NCI-H1694 treated with DMSO at 0.1 percent for 48 hours (cell line): Measurements from ENCODE around the gene RAB23.

ENCODE experiments used
- DNase-seq: peaks from one replicate; lab custom pipeline; 2025; lab: John Stamatoyannopoulos, UW

Gene RAB23

DNA sequence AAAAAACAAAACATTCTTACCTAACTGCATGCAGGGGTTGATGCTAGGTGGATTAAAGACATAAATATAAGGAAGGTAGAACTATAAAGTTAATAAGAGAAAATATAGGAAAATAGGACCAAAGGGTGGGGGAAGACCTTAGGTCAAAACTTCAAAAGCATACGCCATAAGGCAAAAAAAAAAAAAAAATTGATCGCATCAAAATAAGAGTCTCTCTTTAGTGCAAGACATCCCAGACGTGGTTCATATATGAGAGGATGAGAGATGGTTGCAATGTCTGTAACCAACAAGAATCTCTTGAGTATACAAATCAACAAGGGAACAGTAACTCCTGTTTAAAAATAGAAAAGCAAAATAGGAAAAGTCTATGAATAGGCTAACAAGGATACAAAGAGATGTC is 41.5 kb downstream of the RAB23 start:
- DNase-seq, result no peak

DNA sequence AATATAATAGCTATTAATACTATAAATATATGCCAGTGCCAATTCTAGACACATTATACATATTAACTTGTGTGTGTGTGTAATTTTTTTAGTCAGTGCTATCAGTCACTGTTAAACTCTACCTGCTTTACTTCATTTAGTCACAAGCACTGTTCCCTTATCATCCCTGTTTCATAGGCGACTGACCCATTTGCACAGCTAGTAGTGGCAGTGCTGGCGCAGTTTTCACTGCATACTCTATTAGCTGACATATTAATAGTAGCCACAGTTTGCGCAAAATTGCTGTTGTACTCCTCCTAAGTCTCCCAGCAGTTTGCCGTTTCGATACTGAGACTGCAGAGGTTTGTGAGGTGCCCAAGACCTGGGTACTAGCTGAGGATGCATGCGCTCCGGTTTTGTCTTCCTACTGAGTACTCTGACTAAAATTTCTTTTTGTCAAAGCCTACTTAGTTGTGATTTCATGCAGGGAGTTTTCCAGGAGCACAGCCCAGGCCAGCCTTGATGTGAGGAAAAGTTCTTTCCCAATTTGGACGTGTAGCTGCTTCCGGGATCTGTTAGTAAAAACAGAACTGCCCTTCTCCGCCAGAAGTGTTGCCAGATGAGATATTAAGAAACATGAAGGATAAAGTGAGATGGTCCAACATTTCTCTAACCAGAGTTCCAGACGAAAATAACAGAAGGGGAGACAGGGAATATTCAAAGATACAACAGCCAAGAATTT is 44.4 kb downstream of the RAB23 start:
- DNase-seq, result no peak

DNA sequence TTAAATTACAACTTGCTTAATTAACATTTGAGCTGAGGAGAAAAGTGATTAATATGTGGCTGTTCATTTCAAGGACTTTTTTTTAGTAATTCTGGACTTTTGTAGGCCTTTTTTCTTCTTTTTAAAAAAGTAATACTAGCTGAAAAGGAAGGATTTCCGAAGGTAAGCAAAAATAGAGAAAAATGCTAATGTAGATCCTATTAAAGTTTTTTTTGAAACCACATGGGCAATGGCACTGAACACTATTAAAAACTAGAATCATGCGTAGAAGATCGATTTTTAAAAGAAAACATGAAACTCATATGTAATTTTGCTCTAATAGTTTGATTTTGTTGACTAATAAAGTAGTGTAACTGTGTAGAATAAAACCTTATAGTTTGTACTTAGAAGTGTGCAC is 47.6 kb downstream of the RAB23 start:
- DNase-seq, result no peak

DNA sequence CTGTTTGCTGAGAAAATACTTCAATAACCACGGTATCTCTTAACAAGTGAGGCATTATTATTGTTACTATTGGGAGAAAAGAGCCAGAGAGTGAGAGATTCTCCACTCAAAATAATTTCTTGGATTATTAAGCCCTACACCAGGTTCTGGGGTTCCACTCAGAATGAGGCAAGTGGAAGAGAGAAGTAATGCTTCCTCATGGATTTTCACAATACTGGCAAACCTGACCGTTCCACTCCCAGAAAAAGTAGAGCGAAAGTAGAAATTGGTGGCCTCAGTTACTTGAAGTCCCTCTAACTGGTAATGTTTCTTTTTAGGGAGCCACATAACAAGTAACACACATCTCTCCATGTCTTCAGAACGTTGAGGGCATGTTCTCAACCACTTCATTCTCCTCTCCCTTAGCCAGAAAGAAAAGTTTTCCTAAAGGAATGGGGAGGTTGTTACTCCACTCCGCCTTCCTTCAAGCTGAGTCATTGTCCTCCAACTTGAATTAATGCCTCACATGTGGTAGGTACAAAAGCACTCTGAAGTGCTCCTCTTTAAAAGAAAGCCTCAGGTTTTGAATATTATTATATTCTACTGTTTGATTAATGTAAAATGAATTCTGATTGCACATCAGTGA is 48.1 kb downstream of the RAB23 start:
- no peak for DNase-seq

DNA sequence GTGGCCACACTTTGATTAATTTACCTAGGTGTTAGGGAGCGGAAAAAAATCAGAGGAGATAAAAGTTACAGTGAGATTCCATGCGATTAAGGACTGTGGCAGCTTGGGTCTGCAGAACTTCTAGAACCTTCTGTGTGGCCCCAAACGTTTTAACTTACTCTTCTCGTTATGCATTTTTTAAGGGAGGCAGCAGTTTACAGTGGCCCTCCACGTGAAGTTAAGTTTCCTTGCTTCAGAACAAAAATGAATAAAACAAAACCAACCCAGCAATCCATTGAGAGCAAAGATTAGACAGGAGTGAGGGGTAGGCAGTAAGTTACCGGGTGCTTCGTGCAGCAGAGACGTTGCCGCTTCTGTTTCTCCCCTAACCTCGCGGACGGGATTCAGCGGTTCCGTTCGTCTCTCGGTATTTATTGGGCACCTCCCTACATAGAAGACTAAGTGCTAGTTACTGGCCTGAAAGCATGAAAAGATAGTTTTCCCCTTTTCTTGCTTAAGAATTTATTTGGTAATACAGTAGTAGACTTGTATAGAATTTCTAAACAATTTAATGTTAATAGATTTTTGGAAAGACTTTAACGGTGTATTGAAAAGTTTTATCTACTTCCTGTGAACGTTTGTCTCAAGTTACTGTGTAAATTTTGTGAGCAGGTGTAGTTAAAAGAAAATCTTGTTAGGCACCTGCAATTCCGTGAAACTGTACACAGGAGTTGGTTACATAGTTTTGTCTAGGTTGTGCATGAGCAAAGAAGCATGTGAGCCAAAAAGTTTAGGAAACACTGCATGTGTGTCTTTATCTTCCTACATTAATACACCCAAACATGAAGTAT is 48.8 kb downstream of the RAB23 start:
- no peak for DNase-seq

DNA sequence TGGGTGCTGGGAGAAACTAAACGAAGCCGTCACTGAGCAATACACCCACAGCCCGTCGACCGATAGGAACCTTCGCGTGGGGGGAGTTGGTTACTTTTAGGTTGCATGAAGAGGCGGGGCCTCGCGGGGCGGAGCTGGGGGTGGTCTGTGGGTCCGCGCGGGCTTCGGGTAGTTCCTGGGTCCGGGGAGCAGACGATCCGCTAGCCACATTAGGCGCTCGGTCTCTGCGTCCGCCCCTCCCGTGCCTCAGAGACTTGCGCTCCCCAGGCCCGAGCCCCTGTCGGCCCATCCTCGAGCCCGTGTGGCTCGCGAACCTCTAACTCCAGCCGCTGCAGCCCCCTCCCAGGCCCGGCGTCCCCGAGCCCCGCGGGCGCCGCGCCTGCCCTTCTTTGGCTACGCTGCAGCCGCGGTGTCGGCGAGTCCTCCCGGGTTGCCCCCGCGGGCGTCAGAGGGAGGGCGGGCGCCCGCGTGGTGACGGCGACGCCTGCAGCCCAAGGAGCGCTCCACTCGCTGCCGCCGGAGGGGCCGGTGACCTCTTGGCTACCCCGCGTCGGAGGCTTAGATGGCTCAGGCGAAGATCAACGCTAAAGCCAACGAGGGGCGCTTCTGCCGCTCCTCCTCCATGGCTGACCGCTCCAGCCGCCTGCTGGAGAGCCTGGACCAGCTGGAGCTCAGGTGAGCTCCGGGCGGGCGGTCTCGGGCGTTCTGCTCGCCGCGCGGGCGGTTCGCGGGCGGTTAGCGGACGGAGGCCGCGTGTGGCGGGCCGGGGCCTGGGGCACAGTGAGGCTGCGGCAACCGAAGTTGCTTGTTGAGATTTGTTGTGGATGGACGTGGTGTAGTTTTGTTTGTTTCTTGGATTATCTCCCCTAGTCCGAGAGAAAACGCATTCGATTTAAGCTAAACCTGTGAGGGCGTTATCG is 49.7 kb downstream of the RAB23 start, which contains the start of gene BAG2:
Gene BAG2 (plus strand): TSS at position 191 of the 920 bp plus-strand sequence. CDS start 372 bp downstream, at position 563.
- peak; percentile 68 for DNase-seq

DNA sequence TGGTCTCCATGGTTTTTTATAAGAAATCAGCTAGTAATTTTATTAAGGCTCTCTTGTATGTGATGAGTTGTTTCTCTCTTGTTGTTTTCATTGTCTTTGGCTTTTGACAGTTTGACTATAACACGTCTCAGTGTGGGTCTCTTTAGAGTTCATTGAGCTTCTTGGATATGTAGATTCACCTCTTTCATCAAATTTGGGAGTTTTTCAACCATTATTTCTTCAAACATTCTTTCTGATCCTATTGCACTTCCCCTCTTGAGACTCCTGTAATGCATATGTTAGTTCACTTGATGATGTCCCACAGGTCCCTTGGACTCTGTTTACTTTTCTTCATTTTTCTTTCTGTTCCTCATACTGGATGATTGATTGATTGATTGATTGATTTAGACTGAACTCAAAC is 57.0 kb downstream of the RAB23 start:
- no peak for DNase-seq

DNA sequence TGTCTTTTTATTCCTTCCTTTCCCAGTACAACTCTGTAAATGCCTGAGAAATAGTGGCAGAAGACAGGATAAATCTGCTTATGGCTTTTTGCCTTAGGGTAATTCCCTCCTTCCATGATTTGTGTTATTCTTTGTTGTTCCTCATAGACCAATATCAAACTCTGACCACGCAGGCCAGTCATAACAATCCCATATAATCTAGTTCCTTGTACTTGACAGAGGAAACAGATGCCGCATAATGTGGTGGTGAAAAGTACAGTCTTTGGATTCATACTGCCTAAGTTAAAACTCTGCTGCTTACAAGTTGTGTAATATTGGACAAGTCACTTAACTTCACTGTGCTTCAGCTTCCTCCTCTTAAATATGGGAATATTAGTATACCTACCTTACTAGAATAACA is 58.2 kb downstream of the RAB23 start:
- DNase-seq, result no peak

DNA sequence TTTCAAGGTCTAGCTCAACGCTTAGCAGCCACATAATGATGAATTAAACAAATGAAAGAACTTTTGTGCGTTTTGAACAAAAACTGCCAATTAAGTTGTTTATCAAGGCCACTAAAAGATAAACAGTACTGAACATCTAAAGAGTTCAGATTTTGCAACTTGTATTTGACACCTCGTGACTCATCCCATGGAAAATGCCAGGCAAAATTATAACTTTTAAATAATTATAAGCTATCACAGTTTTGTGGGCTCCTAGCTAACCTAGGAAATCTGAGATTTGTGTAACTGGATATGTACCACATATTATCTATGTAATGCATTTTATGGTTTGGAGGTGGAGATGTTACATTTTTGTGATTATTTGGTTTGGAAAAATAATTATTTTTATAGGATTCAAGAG is 59.6 kb downstream of the RAB23 start:
- DNase-seq, result no peak

DNA sequence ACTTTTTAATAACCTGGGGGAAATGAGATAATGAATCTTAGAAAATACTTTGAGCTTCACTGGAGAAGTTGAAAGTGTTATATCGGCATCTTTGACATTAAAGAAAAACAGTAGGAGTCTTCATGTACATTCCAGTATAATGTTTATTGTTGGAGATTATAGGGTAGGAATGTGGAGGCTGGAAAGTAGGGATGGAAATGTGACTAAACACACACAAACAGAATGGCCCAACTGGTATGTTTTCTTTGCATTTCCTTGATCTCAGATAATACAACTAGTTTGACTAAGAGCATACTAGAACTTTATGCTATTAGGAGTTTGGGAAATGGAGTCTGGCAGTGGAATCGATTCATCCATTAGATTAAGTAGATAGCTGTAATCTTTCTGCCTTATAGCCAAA is 60.1 kb downstream of the RAB23 start:
- no peak for DNase-seq

DNA sequence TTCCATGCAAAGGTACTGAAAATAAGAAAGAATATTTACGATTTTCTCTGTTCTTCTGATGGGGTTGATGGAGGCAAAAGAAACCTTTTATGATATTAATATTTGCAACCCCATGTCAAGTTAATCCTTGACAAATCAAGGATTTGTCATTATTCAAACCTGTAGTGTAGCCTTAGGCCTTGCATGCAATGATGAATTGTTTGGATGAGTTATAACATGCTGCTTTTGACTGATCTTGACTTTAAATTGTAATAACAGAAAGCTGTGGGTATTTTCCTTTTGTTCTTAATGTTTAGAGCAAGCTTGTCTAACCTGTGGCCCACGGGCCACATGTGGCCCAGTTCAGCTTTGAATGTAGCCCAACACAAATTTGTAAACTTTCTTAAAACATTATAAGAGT is 63.0 kb downstream of the RAB23 start:
- DNase-seq, result no peak

DNA sequence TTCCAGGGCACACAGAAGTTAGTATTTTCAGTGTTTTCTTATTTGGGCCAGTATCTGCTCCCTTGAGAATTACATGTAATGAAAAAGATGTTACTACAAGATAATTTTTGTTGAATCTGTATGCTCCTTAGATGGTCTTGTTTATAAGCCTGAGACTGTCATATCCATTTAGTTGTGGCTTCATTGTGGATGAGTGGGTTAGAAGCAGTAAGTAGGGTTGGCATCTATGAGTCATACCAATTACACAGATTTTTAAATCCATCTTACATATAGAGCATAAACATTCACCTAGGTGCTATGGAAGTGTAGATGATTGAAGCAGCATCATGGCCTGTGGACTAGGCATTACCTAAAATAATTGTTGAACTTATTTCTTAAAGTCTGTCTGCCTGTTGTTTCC is 63.4 kb downstream of the RAB23 start:
- DNase-seq, result no peak

DNA sequence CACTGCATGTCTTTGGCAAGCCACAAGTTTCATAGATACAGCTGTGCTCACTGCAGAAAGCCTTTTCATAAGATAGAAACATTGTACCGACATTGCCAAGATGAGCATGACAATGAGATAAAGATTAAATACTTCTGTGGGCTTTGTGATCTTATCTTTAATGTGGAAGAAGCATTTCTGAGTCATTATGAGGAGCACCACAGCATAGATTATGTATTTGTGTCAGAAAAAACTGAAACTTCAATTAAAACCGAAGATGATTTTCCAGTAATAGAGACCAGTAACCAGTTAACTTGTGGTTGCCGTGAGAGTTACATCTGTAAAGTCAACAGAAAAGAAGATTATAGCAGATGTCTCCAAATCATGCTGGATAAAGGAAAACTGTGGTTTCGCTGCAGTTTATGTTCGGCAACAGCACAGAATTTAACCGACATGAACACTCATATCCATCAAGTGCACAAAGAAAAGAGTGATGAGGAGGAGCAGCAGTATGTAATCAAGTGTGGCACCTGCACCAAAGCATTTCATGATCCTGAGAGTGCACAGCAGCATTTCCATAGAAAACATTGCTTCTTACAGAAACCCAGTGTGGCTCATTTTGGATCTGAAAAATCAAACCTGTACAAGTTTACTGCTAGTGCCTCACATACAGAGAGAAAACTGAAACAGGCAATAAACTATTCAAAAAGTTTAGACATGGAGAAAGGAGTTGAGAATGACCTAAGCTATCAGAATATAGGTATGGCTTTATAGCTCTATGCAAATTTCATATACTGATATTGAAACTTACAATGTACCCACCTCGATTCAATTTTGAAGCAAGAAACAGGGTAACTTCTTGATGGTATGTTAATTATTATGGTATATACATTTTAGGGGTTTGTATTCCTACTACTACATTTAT is 73.9 kb downstream of the RAB23 start:
- no peak for DNase-seq

DNA sequence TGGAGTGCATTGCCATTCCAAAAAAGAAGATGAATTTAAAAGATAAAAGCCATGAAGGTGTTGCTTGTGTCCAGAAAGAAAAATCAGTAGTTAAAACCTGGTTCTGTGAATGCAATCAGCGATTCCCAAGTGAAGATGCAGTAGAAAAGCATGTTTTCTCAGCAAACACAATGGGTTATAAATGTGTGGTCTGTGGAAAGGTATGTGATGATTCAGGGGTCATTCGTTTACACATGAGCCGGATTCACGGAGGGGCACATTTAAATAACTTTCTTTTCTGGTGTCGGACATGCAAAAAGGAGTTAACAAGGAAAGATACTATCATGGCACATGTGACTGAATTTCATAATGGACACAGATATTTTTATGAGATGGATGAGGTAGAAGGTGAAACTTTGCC is 74.7 kb downstream of the RAB23 start:
- DNase-seq, result no peak

DNA sequence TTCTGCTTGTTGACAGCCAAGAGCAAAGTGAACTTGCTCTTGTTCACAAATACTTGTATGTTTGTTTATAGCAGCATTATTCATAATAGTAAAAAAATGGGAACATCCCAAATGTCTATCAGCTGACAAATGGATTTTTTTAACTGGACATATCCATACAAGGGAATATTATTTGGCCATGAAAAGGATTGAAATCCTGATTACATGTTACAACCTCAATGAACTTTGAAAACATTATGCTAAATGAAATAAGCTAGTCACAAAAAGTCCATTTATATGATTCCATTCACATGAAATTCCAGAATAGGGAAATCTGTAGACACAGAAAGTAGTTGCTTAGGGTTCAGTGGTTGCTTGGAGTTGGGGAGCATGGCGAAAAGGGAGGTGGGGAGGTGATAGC is 78.4 kb downstream of the RAB23 start:
- no peak for DNase-seq

DNA sequence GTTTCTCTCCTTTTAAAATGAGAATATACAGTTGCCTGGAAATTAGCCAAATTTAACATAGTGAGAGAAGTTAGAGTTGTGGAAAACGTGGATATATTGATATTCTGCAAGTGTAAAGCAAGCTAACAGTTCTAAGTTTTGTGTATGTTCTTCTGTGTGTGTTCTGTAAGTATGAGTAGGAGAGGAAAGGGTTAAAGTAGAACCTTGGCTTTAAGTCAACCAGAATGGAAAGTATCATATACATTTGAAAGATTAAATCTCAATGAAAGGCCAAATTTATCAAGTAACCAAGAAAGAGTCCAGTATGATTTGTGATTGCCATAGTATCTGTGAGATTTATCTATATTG is 80.0 kb downstream of the RAB23 start:
- no peak for DNase-seq

DNA sequence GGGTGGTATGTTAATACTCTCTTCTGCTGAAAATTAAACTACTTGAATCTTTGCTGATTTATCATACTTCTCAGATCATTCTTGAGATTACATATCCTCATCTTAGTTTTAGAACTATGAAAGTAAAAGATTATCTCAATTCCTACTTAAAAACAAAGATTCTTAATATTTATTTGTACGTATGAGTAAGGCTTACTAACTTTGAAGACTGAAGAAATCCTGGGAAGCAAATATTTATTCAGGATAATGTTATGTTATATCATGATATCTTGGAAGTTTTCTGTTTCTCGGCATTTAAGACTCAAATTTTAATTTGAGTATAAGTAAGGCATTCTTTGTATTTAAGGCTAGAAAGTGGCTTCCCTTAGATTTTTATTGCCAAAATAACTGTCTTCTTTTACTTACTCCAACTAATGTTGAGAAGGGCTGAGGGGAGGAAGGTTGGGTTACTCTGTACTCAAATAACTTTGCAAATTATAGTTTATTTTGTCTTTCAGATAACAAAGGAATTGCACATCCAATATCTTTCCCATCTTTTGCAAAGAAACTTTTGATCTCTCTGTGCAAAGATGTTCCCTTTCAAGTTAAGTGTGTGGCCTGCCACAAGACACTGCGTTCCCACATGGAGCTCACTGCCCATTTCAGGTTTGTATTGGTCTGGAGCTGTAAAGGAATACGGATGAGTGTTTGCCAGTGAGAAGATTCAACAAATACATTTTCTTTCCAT is 80.5 kb downstream of the RAB23 start:
- DNase-seq, result no peak

DNA sequence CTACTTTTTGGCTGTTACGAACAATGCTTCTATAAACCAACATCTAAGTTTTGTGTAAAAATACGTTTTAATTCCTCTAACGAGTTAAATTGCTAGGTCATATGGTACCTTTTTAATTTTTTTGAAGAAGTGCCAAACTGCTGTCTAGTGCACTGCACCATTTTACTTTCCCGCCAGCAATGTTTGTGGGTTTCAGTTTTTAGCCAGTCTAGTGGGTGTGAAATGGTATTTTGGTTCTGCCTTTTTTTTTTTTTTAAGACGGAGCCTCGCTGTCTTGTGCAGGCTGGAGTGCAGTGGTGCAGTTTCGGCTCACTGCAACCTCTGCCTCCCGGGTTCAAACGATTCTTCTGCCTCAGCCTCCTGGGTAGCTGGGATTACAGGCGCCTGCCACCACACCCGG is 84.1 kb downstream of the RAB23 start:
- DNase-seq, result no peak

DNA sequence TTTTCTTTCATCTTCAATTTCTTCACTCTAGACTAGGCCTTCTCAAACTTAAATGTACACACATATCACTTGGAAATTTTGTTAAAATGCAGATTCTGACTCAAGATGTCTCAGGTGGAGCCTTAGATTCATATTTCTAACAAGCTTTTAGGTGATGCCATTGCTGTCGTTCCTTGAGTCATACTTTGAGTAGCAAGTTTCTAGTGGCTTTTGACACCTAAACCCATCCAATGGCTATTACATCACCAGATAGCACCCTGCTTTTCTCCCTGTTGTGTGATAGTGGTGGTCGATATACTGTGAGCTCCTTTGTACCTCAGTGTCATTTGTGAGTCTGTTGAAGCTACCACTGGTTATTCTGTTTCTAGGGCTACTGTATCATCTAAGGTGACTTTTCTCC is 84.8 kb downstream of the RAB23 start:
- DNase-seq, result no peak
